GM21528 (cell line): ENCODE results near the gene ILRUN.
A peak's percentile ranks its signal among the peaks of the same experiment; 100 is the strongest.
"Not testable (repeated sequence)": the region's sequence is repeated elsewhere in the genome, so short reads cannot be mapped to it uniquely, and the experiment has no call there.

Source experiments
- ATAC-seq: cut with Tn5 transposase; IDR thresholded peaks from one replicate; pipeline ENCODE4 v1.9.1; 2021; ENCODE audit warnings: mild to moderate bottlenecking, moderate library complexity; ENCODE audit not compliant: unreplicated experiment, low FRiP score

ILRUN gene

DNA sequence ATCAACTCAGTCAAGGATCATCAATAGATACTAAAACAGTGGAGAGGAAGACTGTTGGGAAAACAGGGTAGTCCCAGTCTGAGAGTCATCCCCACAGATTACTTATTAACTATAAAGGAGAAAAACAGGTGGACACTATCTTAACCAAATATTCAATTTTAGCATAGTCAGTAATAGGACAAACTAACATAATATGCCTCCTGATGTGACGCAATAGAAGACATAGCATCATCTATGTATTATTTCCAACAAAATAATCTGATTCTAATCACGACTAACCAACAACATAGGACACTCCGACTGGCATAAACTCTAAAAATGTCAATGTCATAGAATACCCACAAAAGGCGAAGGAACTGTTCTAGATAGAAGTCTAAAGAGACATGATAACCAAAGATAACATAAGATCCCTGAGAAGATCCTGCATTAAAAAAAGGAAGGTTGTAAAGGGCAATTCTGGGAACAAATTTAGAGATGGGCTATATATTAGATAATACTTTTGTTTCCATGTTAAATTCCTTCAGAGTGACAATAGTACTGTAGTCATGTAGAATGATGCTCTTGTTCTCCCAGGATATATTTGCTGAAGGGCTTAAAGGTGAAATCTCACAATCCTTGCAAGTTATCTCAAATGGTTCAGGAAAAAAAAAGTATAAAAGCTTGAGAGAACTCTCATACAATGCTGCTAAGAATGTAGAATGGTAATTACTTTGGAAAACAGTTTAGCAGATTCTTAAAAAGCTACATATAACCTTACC, 28.9 kb downstream of the ILRUN start:
- no peak for ATAC-seq

DNA sequence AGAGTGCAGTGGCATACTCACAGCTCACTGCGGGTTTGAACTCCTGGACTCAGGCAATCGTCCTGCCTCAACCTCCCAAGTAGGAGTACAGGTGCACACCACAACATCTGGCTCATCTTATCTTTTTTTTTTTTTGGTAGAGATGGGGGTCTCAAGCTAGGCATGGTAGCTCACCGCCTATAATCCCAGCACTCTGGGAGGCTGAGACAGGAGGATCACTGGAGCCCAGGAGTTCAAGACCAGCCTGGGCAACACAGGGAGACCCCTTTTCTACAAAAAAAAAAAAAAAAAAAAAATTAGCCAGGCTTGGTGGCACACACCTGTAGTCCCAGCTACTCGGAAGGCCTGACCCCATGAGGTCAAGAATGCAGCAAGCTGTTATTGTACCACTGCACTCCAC, 31.5 kb downstream of the ILRUN start:
- no peak for ATAC-seq

DNA sequence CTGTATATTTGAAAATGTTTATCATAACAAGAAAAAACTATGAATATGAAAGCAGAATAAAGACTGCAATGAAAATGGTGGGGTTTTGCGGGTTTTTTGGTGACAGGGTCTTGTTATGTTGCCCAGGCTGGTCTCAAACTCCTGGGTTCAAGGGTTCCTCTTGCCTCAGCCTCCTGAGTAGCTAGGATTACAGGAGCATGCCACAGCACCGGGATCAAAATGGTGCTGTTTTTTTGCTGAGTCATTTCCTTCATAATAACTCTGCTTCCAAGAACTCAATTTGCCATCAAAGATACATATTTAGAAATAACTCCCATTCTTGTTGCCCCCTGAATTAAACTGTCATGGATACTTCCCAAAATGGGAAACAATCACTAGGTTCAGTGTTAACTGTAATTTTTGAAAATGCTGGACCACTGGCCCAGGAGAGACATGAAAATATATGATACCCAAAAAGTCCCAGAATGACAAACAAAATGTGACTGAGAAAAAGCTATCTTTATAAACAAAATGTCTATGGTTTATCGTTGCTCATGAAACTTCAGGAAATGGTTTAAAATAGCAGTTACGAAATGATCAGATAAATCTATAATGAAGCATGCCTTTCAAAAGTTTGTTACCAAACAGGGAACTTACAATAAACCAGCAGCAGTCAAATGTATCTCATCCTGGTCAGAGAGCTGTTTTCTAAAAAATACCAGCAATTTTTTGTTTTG, 32.2 kb downstream of the ILRUN start:
- ATAC-seq = no peak

DNA sequence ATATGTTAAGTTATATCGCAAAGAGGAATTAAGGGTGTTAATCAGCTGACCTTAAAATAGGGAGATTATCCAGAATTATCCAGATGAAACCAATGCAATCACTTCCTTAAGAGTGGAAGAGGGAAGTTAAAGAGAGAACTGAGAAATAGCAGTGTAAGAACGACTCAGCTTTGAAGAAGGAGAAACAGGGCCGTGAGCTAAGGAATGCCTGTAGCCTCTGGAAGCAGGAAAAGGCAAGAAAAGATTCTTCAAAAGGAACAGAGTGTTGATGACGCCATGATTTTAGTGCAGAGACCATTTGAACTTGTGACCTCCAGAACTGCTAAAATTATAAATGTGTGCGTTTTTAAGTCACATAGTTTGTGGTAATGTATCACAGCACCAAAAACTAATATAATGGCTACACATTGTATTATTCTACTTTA, 32.7 kb downstream of the ILRUN start:
- no peak for ATAC-seq

DNA sequence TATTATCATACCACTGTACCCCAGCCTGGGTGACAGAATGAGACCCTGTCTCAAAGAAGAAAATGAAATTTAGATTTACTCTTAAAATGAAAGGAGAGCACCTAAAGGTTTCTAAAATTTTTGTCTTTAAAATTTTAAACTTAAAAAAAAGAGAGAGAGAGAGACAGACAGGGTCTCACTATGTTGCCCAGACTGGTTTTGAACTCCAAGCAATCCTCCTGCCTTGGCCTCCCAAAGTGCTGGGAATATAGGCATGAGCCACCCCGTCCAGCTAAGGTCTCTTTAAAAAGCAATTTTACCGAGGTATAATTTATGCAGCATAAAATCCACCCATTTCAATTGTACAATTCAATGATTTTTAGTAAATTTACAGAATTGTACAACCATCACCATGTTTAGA, 33.2 kb downstream of the ILRUN start:
- ATAC-seq = no peak

DNA sequence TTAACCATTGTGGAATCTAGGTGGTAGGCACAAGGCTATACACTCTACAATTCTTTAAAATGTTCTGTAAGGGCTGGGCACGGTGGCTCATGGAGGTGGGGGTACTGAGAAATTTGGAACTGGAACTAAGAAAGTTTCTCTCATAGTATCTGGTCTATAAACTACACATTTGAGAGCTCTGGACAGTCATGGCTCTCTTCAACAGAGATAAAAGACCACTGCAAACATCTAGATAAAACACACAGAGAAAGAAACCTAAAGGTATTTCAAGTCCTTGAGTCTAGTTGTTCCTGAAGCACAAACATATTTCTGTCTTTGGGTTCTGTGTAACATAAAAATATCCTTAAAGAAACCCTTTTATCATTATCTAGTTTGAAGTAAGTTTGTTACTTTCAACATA, 35.2 kb downstream of the ILRUN start:
- no peak for ATAC-seq

DNA sequence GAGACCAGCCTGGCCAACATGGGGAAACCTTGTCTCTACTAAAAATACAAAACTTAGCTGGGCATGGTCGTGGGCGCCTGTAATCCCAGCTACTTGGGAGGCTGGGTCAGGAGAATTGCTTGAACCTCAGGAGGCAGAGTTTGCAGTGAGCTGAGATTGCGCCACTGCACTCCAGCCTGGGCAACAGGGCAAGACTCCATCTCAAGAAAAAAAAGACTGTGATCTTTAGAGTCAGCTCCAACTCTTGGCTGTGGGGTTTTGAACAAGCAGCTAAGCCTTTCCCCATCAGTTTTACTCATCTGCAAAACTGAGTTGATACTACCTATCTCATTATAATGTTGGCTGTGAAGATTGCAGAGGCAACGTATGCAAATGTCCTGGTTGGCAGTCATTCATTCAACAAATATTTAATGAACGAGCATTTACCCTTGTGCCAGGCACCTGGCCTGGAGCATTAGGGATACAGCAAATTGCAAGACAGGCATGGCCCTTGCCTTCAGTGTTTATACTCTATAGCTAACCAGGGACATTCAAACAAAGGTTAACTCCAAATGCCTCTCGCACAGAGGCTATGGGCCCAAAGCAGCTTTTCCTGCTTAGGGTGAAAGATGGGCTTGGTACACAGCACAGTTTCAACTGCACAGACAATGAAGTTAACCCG, 37.8 kb downstream of the ILRUN start:
- ATAC-seq = no peak

DNA sequence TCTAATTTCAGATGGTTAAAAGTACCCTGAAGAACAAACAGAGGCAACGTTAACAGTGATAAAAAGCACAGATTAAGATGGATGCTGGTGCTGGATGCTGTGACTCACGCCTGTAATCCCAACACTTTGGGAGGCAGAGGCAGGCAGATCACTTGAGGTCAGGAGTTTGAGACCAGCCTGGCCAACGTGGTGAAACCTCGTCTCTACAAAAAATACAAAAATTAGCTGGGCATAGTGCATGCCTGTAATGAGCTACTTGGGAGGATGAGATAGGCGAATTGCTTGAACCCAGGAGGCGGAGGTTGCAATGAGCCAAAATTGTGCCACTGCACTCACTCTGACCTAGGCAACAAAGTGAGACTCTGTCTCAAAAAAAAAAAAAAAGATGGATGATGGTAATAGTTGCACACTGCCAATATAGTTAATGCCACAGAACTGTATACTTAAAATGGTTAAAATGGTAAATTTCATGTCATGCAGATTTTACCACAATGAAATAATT, 38.5 kb downstream of the ILRUN start:
- not testable (repeated sequence) for ATAC-seq

DNA sequence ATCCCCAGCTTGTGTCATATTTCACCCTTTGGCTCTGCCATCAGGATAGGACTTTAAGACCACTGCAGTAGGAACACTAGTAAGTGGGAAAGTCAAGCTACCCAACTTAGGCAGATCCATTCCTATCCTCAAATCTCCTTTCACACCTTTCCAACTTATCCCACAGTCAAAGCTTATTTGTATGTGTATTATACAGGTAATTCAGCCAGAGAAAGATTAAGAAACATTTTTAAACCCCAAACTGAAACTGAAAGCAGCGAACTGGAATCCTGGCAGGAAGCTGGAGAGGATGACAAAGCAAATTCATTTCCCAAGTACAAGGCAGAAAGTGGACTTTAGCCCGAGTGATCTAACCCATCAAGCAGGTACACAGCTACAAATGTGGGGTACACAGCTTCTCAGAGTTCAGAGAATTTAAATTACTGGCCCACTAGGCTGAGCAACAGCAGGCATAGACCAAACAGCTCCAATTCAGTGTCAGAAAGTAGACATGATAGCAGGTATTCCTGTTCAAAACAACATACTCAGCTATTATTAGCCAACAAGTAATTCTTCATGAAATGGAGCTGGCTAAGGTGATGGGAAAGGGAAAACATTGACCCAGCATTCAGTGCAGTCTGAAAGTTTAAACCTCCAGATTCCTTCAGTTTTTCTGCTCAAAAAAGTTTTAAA, 39.1 kb downstream of the ILRUN start:
- ATAC-seq = no peak

DNA sequence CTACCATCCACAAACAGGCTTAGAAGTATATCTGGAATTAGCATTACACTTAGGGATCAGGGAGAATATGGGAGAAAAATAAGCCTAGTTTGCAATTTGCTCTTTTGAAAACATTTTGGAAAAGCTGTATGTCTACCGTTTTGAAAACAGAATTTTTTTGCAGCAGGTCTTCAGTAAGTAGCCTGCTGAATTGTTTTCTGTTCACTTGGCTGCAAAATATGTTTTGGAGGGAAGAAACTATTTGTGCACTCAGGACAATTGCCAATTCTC, 39.6 kb downstream of the ILRUN start:
- ATAC-seq = no peak

DNA sequence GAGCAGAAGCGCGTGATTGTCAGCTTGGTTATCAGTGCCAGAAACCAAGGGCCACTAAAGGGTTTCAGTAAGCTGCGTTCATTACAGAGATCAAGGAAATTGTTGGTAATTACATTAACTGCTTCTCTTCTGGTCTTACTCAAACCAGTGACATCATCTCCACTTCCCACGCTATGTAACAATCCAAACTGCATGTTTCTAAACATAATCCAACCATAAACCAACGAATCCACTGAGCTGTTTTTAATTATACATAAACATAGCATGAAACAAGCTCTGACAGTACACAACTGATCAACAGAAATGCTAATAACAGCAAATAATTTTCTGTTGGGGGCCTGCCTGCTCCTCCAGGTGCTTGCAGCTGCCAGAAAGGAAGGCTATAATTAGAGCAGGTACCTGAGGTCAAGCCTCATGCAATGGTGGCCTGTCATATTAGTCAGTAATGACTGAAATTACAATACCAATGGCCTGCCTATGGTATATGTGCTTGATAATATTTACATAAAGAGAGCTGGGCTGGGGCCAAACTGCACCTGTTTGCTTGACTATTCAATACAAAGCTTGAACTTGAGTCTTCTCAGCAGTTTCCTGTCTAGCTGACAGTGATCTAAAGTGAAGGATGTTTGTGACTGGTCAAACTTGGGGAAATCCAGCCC, 40.1 kb downstream of the ILRUN start:
- peak; percentile 89 for ATAC-seq

DNA sequence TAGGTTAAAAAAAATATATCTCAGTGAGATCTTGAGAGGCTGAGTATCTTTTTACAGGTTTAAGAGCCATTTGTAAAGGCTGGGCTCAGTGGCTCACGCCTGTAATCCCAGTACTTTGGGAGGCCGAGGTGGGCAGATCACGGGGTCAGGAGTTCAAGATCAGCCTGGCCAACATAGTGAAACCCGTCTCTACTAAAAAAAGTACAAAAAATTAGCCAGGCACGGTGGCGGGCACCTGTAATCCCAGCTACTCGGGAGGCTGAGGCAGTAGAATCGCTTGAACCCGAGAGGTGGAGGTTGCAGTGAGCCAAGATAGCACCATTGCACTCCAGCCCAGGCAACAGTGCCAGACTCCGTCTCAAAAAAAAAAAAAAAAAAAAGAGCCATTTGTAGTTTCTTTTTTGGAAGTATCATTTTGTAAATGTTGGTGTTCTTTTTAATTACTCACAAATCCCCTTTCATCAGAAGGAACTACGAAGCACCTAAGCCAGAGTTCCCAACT, 40.6 kb downstream of the ILRUN start:
- ATAC-seq = not testable (repeated sequence)

DNA sequence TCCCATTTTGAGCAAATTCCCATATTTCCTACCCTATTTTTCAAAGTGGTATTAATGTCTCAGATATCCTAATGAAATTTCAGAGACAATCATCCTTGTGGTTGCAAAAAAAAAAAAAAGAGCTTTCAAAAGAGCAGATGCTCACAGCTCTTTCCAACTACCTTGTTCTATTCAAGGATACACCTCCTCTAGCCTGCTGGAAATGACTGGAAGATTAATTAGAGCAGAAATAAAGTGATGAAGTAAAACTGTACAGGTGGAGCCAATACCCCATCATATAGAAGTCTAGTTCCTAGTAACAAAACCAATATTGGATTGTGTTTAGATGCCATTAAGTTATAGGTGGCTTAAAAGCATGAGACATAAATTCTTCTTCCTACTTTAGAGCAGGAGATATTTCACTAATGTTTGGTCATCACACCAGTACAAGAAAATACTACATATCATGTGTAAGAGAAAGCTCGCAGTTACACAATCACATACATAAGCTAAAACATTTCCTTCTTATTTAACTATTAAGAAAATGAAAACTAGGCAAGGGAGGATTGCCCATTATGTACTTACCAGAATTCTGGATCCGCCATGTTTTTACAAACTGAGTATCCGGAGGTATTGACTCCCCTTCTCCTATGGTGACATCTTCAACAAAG, 42.4 kb downstream of the ILRUN start:
- no peak for ATAC-seq

DNA sequence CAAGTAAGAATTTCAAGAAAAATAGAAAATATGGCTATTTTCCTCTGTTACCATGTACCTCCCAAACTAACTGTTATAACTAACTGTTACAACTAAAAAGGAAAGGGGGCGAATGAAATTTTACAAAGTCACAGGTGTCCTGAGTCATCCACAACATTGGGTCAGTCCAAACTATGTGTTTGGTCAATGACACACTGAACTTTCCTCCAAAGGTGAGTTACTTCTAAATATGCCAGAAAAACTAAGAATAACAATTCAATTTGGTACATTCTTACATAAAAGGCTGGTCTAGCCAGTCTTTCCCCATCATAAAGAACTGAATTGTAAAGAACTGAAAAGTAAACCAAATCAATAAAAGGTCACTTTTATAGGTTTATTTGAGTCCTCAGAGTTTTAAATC, 44.3 kb downstream of the ILRUN start:
- ATAC-seq = no peak

DNA sequence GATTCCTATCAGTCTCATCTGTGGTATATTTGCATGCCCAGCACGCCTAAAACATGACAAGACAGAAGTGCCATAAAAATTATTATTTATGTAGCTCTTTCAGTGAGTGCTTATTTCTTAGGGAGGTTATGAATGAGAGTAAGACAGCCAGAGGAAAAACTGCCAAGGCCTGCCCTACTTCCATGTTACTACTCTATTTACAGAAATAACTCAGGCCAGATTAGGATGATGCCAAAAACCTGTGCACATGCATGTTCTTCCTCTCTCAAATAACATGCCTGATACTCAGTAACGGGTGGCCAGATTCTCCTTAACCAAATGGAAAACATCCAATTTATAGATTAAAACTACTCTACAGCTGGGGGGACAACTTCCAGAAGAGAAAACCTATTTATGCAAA, 45.7 kb downstream of the ILRUN start:
- ATAC-seq = no peak

DNA sequence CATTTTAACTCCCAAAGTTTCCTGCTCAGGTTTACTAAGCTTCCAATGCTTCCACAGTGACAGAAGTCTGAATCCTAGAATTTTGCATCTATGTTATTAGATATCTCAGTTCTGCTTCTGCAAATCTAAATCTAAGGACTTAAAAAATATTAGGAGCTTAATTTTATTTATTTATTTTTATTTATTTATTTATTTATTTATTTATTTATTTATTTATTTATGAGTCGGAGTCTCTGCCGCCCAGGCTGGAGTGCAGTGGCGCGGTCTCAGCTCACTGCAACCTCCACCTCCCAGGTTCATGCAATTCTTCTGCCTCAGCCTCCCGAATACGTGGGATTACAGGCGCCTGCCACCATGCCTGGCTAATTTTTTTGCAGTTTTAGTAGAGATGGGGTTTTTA, 46.3 kb downstream of the ILRUN start:
- not testable (repeated sequence) for ATAC-seq

DNA sequence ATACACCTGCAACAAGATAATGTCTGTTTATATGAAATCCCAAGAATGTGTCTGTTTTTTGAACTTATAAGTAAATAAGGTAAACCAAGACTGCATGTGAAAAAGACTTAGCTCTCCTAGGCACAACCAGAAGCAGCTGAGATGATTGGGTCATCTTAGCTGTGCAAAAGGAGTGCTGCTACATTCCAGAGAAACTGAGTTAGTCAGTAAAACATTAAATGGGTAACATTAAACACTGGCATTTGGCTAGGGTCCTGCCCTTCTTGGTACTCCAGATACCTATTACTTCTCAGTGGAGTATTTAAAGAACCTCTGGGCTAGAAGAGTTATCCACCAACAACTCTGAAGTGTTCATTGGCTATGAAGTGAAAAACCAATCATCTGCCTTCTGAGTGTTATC, 47.8 kb downstream of the ILRUN start:
- no peak for ATAC-seq
